ENCODE data around the gene C19orf12. TPM values are rescaled to one million over a fixed set of nuclear protein-coding genes. Genes with fewer than 3 reads are reported as not detected.

The C19orf12 gene
- total and polyA plus RNA-seq, 2 of the 4 experiments (the other 2 are of a cell fraction) = 16.3 to 24.0 TPM

- Histone ChIP-seq H3K9ac (ENCODE audit: low read depth, low read length) (no peak overlapping the region), H3K4me3 (ENCODE audit: insufficient read depth, low read depth, low read length) (no peak overlapping the region), H4K8ac (ENCODE audit: low read depth in 2 of 2, low read length in 2 of 2) (no peak overlapping the region), H2BK15ac (ENCODE audit: low read depth, low read length) (no peak overlapping the region), H3K27me3 (ENCODE audit: control insufficient read depth, insufficient read depth, low read length) (peaks cover 8% of the 10 kb centered on the region; the same call in 1 of the 2 replicates), H2BK20ac (ENCODE audit: low read depth, low read length) (no peak overlapping the region), H2BK120ac (ENCODE audit: low read depth, low read length) (no peak overlapping the region), H2AK9ac (replicated peaks; ENCODE audit: low read depth, low read length, poor library complexity) (no peak overlapping the region), H4K91ac (ENCODE audit: insufficient read depth, low read depth, low read length) (no peak overlapping the region), H3K14ac (replicated peaks; ENCODE audit: low read depth, low read length) (no peak overlapping the region), H3K4ac (ENCODE audit: low read depth, low read length) (no peak overlapping the region), H3K9me1 (ENCODE audit: insufficient read depth, low read length) (no peaks in the 10 kb centered on the region), H3K36me3 (ENCODE audit: control insufficient read depth, insufficient read depth, low read length) (no peaks in the 10 kb centered on the region), H3K56ac (ENCODE audit: extremely low read depth, insufficient read depth, low read length) (no peak overlapping the region), H3K4me2 (ENCODE audit: low read depth, low read length) (no peak overlapping the region), H3K18ac (ENCODE audit: low read depth, low read length) (no peak overlapping the region), H3K79me1 (ENCODE audit: low read depth in 1 of 2, low read length in 2 of 2) (no peaks in the 10 kb centered on the region), H4K5ac (ENCODE audit: low read depth, low read length) (no peak overlapping the region), H2BK5ac (ENCODE audit: low read depth, low read length, poor library complexity, severe bottlenecking) (no peak overlapping the region), H3K4me1 (ENCODE audit: control insufficient read depth, insufficient read depth, low read length) (no peaks in the 10 kb centered on the region), H2AK5ac (ENCODE audit: low read depth, low read length) (no peak overlapping the region), H3K9me3 (ENCODE audit: control insufficient read depth, insufficient read depth, low read length) (no peaks in the 10 kb centered on the region), H3K23ac (ENCODE audit: low read depth, low read length) (no peak overlapping the region), H4K20me1 (ENCODE audit: insufficient read depth, low read length) (no peaks in the 10 kb centered on the region), H2AFZ (replicated peaks; ENCODE audit: low read length, poor library complexity) (no peak overlapping the region), H3K27ac (ENCODE audit: insufficient read depth, low read length) (no peak overlapping the region)
- 70% methylated on average over 2 of the region's 5 CpGs; no CpG with 5 or more reads in 1 of the 2 experiments for WGBS, 2 experiments (ENCODE audit: extremely low coverage in 2 of 2, insufficient read length in 1 of 2)
- in situ Hi-C loops (cut with MboI; ENCODE audit: low sequenced_read_pairs) = no loop called here
- dilution Hi-C loops (cut with HindIII; ENCODE audit: low sequenced_read_pairs, unreplicated experiment) = no loop called here
- TF ChIP-seq MXI1 (IDR thresholded peaks at IDR 0.05; ENCODE audit: borderline replicate concordance, low read depth, low read length) = no peak
- no peak for DNase-seq
- BruUV-seq (replicated peaks) = no TSS peak
- ChIA-PET POLR2A (ENCODE audit: unreplicated experiment) (no interaction called here), CTCF (interaction anchor here (0.9 kb wide), 1 partner anchor 19 kb away, joined by 3 read pairs; no protein-coding TSS in a partner anchor)
- intact Hi-C loops (cut with micrococcal nuclease) = no loop called here
- ATAC-seq (ENCODE audit: low read depth) = no peak
Observed at GRCh38 chr19:29741776-29742175, 26.7 kb upstream of the C19orf12 start.
